Activated T-helper 17 cell treated with anti-CD3 and anti-CD28 coated beads, Interleukin-2, amount 50 U/mL, for 72 hours (primary cell): ENCODE measurements around the gene TEX52. TPM values are rescaled to one million over a fixed set of nuclear protein-coding genes. Genes with fewer than 3 reads are reported as not detected.
"Not testable (repeated sequence)": the region's sequence is repeated elsewhere in the genome, so short reads cannot be mapped to it uniquely, and the experiment has no call there.

ENCODE experiments used
- ATAC-seq: fragments of 150-1000 bp; cut with Tn5 transposase; replicated peaks from 2 replicates; pipeline ENCODE4 v1.10.0; 2021; ENCODE audit warnings: mild to moderate bottlenecking, moderate library complexity
- H3K27ac Mint-ChIP-seq: one replicate; pipeline ENCODE4 v1.8.0; 2022; ENCODE audit warnings: mixed read lengths
- H3K27me3 Mint-ChIP-seq: one replicate; pipeline ENCODE4 v1.8.0; 2022; ENCODE audit warnings: mixed read lengths
- H3K36me3 Mint-ChIP-seq: one replicate; pipeline ENCODE4 v1.8.0; 2022; ENCODE audit warnings: low read depth, mild to moderate bottlenecking, mixed read lengths
- H3K4me1 Mint-ChIP-seq: one replicate; pipeline ENCODE4 v1.8.0; 2022; ENCODE audit warnings: mixed read lengths
- H3K4me3 Mint-ChIP-seq: one replicate; pipeline ENCODE4 v1.8.0; 2022; ENCODE audit warnings: mild to moderate bottlenecking, mixed read lengths
- H3K9me3 Mint-ChIP-seq: one replicate; pipeline ENCODE4 v1.8.0; 2022; ENCODE audit warnings: mixed read lengths
- total RNA-seq, 2 donors: library from RNA; stranded (reverse); gene quantifications; one replicate each; pipeline ENCODE4 v1.2.3, GENCODE V29; 2022

The TEX52 gene
- total RNA-seq, 2 donors from 2014 or later: 0.35 TPM; not detected in 1

DNA sequence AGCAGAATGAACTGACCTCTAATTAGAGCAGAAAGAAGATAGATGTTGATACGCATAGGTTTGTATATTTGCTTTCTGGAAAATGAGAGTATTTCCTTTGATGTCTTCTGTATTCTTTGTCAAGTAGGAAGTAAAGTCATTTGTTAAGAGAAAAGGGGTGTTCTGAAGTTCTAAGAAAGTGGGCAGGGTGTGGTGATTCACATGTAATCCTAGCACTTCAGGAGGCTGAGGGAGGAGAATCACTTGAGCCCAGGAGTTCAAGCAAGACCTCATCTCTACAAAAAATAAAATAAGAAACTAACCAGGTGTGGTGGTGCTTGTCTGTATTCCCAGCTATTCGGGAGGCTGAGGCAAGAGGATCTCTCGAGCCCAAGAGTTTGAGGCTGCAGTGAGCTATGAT, 23.0 kb upstream of the TEX52 start:
- Mint-ChIP-seq H3K36me3 (peaks cover 62% of the 10 kb centered on the region), H3K27me3 (no peaks in the 10 kb centered on the region), H3K4me1 (peaks cover 29% of the 10 kb centered on the region), H3K27ac (peak overlapping the region; percentile 90), H3K4me3 (peak overlapping the region; percentile 91), H3K9me3 (no peaks in the 10 kb centered on the region)
- ATAC-seq: peak; percentile 39

DNA sequence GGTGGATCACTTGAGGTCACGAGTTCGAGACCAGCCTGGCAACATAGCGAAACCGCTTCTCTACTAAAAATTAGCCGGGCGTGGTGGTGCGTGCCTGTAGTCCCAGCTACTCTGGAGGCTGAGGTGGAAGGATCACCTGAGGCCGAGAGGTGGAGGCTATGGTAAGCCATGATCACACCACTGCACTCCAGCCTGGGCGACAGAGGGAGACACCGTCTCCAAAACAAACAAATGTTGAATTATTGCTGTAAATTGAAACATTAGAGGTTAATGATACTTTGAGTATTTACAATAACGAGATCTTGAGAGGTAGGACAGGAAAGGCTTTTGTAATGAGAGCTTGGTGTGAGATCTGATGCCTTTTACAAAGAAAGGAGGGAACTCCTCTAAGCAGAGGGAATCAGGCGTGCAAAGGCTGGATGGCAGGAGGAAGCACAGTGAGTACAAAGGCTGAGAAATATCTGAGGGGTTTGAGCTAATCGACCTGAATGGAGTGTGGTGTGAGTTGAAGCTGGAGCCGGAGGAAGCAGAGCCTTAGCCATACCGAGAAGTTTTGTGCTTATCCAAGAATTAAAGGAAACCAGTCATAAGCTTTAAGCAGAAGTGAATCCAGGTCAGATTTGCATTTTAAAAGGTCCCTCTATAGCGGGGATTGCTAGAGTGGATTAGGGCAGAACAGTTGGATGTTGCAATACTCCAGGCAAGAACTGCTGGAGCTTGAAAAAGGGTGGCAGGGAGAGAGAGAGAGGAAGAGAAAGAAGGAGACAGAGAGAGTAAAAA, 21.3 kb upstream of the TEX52 start:
- peak overlapping the region; percentile 91 for H3K4me3 Mint-ChIP-seq
- H3K27me3 Mint-ChIP-seq: no peaks in the 10 kb centered on the region
- peaks cover 26% of the 10 kb centered on the region for H3K4me1 Mint-ChIP-seq
- peak; percentile 17 for ATAC-seq
- H3K9me3 Mint-ChIP-seq: no peaks in the 10 kb centered on the region
- peaks cover 62% of the 10 kb centered on the region for H3K36me3 Mint-ChIP-seq
- H3K27ac Mint-ChIP-seq: peak overlapping the region; percentile 90

DNA sequence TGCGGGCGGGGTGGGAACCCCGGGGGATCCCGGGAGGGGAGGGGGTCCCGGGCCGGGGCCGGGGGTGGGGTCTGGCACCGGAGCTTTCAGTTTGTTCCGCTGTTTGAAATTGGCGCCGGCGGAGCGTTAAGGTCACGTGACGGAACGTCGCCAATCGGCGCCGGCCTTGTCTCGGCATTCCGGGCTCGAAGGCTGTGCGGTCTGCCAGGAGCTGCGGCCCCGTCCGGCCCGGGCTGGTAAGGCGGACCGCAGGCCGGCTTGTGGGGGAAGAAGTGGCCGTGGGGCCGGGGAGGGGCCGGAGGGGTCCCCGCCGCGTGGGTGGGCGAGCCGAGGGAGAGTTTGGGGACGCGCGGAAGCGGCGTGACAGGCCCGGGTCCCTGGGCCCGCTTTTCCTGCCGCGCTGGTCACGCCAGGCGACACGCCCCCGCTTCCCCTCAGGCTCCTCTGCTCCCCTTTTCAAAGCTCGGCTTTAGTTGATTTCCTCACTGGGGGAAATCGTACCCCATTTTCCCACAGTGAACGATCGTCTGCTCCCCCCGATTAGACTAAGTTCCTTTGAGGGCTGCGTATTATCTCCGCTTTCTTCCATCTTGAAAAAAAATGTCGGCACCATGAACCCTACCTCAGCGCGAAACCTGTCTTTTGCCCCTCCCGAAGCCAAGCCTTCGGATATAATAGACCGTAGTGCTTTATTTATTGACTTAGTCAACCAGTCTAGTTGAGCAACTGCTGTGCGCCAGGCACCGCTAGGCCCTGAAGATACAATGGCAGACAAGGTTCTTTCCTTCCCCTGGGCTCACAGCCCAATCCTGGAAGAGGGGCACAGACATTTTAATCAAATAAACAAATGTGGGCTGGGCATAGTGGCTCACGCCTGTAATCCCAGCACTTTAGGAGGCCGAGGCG, 20.5 kb upstream of the TEX52 start, which contains the start of the genes FOXM1 and RHNO1:
FOXM1 (minus strand) TSS at position 128 of the 906 bp plus-strand sequence. CDS start 2,696 bp downstream, outside the sequence.
RHNO1 (plus strand) TSS at position 177 of the 906 bp plus-strand sequence. CDS start 8,144 bp downstream, outside the sequence.
- Mint-ChIP-seq H3K27ac (peak within 1 kb of the TSS; percentile 90), H3K4me3 (peak within 1 kb of the TSS; percentile 91), H3K36me3 (peaks cover 64% of the 10 kb centered on the region), H3K4me1 (peaks cover 26% of the 10 kb centered on the region), H3K9me3 (no peaks in the 10 kb centered on the region), H3K27me3 (no peaks in the 10 kb centered on the region)
- peak; percentile 79 for ATAC-seq

DNA sequence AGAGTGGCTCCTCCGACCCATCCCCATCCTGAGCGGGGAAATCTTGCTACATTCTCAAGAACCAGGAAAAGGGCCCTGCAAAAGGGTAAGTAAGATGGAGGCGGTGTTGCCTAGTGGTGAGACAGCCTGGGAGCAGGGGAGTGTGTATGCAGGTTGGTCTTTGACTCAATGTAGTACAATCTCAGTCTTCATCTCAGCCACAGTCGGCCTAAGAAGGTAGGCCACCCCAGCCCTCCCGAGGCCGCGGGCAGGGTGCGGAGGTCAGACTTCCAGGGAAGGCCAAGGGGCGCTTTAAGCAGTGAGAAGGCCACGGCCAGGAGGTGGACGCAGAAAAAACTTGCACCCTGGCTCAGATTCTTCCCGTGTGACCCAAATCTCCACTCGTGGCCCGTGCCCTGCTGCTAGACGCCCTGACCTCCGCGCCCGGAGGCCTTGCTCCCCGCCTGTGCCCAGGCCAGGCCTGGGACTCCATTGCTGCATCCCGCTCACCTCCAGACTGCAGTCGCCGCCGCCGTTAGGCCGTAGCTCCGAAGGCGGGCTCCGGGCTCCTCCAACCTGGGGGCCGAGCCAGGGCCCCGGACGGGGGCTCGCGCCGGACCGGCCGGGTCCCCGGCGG, 19.7 kb upstream of the TEX52 start:
- peak overlapping the region; percentile 91 for H3K4me3 Mint-ChIP-seq
- no peaks in the 10 kb centered on the region for H3K27me3 Mint-ChIP-seq
- peaks cover 20% of the 10 kb centered on the region for H3K4me1 Mint-ChIP-seq
- peaks cover 66% of the 10 kb centered on the region for H3K36me3 Mint-ChIP-seq
- peak; percentile 61 for ATAC-seq
- no peaks in the 10 kb centered on the region for H3K9me3 Mint-ChIP-seq
- peak overlapping the region; percentile 80 for H3K27ac Mint-ChIP-seq

DNA sequence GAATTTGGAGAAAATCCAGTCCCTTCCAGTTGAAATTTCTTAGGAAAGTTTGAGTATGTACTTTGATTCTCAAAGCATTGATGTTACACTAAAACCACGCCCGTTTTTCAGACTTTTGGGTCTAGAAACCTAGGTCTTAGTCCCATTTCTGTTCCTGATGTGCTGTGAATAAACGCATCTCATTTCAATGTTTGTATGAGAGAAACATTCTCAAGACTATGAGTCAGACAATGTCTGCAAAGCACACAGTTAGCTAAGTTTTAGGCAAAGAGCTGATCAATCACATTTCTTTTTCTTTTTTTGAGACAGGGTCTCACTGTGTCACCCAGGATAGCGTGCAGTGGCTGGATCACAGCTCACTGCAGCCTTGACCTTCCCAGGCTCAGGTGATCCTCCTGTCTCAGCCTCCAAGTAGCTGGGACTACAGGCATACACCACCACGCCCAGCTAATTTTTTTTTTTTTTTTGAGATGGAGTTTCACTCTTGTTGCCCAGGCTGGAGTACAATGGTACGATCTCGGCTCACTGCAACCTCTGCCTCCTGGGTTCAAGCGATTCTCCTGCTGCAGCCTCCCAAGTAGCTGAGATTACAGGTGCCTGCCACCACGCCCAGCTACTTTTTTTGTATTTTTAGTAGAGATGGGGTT, 12.3 kb upstream of the TEX52 start:
- not testable (repeated sequence) for H3K27me3 Mint-ChIP-seq, ATAC-seq, H3K4me1 Mint-ChIP-seq, H3K9me3 Mint-ChIP-seq
- Mint-ChIP-seq H3K27ac (peak overlapping the region; percentile 88), H3K4me3 (peak overlapping the region; percentile 63), H3K36me3 (peaks cover 83% of the 10 kb centered on the region)

DNA sequence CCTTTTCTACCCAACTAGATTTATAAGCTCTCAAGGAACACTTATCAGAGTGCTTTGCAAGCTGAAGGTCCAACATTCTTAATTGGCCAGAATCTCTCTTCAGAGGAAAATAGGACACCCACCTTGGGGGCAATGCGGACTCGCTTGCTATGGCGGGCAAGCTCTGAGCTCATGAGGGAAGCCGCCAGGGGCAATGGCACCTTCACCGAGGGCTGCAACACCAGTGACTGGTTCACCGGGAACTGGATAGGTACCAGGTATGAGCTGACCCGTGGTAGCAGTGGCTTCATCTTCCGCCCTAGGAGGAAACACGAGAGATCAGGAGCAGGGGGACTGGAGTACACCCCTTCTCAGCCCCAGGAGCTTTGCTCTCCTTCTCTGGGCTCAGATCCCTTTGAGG, 7.4 kb upstream of the TEX52 start:
- H3K9me3 Mint-ChIP-seq: no peaks in the 10 kb centered on the region
- H3K36me3 Mint-ChIP-seq: peaks cover 93% of the 10 kb centered on the region
- no peak overlapping the region for H3K4me3 Mint-ChIP-seq
- no peak for ATAC-seq
- H3K27me3 Mint-ChIP-seq: no peaks in the 10 kb centered on the region
- H3K27ac Mint-ChIP-seq: peak overlapping the region; percentile 42
- peaks cover 5% of the 10 kb centered on the region for H3K4me1 Mint-ChIP-seq

DNA sequence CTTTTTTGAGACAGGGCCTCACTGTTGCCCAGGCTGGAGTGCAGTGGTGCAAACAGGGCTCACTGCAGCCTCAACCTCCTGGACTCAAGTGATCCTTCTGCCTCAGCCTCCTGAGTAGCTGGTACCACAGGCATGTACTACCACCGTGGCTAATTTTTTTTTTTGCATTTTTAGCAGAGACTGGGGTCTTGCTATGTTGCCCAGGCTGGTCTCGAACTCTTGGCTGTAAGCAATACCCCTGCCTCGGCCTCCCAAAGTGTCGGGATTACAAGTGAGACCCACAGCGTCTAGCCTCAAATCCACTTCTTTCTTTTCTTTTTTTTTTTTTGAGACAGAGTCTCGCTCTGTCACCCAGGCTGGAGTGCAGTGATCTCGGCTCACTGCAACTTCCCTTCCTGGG, 6.6 kb upstream of the TEX52 start:
- not testable (repeated sequence) for H3K27me3 Mint-ChIP-seq, H3K4me1 Mint-ChIP-seq, H3K9me3 Mint-ChIP-seq, H3K27ac Mint-ChIP-seq, ATAC-seq, H3K4me3 Mint-ChIP-seq
- H3K36me3 Mint-ChIP-seq: peaks cover 92% of the 10 kb centered on the region

DNA sequence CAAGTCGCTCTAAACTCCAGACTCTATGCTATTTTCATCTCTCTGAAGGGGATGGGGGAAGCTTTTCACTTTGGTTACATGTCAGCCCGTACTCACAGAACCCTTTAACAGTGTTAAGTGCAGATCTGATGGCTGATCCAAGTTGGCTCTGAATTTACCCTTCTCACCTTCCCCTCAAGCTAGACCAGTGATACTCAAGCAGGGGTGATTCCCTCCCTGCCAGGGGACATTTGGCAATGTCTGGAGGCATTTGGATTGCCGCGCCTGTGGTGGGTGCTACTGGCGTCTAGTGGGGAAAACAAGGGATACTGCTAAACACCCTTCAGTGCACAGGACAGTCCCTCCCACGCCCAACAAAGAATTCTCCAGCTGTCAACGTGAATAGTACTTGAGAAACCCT, 6.0 kb upstream of the TEX52 start:
- Mint-ChIP-seq H3K27ac (no peak overlapping the region), H3K27me3 (no peaks in the 10 kb centered on the region), H3K36me3 (peaks cover 92% of the 10 kb centered on the region), H3K4me1 (no peaks in the 10 kb centered on the region), H3K4me3 (no peak overlapping the region), H3K9me3 (no peaks in the 10 kb centered on the region)
- no peak for ATAC-seq

DNA sequence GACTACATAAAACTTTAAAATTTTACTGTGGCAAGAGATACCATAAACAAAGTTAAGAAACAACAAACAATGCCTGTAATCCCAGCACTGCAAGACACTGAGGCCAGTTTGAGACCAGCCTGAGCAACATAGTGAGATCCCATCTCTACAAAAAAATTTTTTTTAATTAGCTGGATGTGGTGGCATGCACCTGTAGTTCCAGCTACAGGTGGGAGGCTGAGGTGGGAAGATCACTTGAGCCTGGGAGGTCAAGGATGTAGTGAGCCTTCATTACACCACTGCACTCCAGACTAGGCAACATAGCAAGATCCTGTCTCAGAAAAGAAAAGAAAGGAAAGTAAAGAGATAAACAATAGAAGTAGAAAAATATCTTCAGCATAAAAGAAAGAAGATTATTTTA, 3.3 kb upstream of the TEX52 start:
- no peaks in the 10 kb centered on the region for H3K4me1 Mint-ChIP-seq
- H3K9me3 Mint-ChIP-seq: no peaks in the 10 kb centered on the region
- H3K27ac Mint-ChIP-seq: peak overlapping the region; percentile 61
- ATAC-seq: no peak
- H3K4me3 Mint-ChIP-seq: no peak overlapping the region
- no peaks in the 10 kb centered on the region for H3K27me3 Mint-ChIP-seq
- peaks cover 71% of the 10 kb centered on the region for H3K36me3 Mint-ChIP-seq

DNA sequence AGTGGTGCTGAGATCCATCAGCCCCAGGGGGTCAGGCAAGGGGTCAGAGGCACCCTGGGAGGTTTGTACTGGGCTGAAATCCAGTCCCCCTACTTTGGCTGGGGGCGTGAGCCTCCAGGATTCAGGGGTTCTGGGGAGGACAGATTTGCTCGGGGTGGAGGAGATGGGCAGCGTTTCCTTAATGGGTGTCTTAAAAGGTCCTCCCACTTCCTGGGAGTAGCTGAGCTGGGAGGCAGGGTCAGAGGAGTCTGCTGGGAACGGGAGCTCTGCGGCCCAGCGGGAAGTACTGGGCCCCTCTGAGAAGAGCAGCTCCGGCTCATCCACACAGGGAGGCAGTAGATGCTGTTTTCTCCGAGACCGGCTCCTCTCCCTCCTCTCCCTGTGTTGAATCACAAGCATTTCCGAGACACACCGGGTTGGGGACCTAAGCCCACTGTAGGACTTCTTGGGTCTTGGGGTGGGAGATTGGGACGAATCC, 2.1 kb upstream of the TEX52 start:
- Mint-ChIP-seq H3K4me3 (no peak overlapping the region), H3K9me3 (no peaks in the 10 kb centered on the region), H3K27ac (peak overlapping the region; percentile 62), H3K27me3 (no peaks in the 10 kb centered on the region), H3K36me3 (peaks cover 59% of the 10 kb centered on the region), H3K4me1 (no peaks in the 10 kb centered on the region)
- ATAC-seq: no peak

DNA sequence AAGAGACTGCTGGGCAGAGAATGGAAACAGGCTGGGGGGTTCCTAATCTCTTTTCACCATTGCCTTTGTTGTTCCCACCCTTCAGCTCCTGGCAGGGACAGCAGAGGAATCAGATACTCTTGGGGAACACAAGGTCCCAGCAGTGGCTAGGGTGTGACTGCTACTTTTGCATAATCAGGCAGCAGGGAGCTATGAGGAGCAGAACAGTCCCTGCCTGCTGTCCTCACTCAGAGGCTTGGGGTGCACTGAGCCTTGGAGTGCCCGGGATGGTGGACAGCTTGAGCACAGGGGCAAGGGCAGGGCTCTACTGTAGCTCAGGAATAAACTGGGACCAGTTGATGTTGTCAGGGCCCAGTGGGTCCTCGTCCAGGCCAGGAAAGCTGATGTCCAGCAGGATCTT, 1.5 kb upstream of the TEX52 start:
- Mint-ChIP-seq H3K9me3 (no peaks in the 10 kb centered on the region), H3K27ac (peak overlapping the region; percentile 62), H3K4me1 (peaks cover 4% of the 10 kb centered on the region), H3K36me3 (peaks cover 53% of the 10 kb centered on the region), H3K4me3 (no peak overlapping the region), H3K27me3 (no peaks in the 10 kb centered on the region)
- no peak for ATAC-seq

DNA sequence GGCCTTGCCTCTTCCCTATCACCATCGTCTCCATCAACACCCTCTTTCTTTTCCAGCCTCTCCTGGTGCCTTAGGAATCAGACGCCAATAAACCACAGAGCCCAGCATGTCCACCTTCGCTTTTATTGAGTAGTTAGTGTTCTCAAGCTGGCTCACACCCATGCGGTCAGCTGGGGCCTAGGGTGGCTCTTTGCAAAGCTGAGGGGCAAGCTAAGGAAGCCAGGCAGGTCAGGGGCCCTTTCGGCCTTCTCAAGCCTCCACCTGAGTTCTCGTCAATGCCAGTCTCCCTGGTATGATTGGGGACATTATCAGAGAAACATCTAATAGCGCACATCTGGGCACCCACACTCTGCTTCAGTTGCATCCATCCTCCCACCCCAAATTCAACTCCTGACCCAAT, 737 bp upstream of the TEX52 start:
- ATAC-seq: no peak
- no peak overlapping the region for H3K27ac Mint-ChIP-seq
- H3K27me3 Mint-ChIP-seq: no peaks in the 10 kb centered on the region

DNA sequence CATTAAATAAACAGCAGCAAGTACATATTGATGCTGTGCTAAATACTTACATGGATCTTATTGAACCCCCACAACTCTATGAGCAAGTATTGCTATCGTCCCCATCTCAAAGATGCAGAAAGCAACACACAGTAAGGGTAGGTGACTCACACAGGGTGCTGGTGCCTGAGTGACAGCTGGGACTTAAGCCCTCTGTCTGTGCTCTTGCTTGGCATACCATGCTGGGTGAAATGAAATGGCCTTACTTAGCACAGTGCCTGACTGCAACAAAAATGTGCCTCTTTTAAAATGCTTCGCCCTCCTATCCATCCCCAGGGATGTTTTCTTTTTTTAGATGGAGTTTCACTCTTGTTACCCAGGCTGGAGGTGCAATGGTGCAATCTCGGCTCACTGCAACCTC, 788 bp downstream of the TEX52 start:
- H3K9me3 Mint-ChIP-seq: no peaks in the 10 kb centered on the region
- no peak for ATAC-seq
- H3K4me3 Mint-ChIP-seq: no peak overlapping the region
- peaks cover 4% of the 10 kb centered on the region for H3K4me1 Mint-ChIP-seq
- peak overlapping the region; percentile 49 for H3K27ac Mint-ChIP-seq
- peaks cover 34% of the 10 kb centered on the region for H3K36me3 Mint-ChIP-seq
- H3K27me3 Mint-ChIP-seq: no peaks in the 10 kb centered on the region

More for the DNA sequence above, 737 bp upstream of the TEX52 start:
- Mint-ChIP-seq H3K36me3 (peaks cover 47% of the 10 kb centered on the region), H3K9me3 (no peaks in the 10 kb centered on the region), H3K4me1 (peaks cover 4% of the 10 kb centered on the region), H3K4me3 (no peak overlapping the region)

DNA sequence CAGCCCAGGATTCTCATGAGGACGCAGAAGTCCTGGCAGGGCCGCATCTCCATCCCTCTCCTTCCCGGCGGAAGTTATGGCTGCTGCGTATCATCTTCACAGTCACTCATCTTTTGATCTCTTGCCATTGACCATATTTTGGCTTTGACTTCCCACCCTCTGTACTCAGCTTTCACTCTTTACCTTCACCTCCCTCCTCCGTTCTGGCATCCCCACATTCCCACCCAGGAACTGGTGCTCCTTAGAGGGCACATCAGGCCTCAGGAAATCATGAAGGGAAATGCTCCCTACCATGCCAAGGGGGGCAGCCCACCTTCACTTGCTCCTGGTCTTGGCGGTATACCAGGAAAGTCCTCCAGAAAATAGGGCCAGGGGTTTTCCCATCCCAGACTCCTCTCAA, 1.3 kb downstream of the TEX52 start:
- no peak overlapping the region for H3K4me3 Mint-ChIP-seq
- no peaks in the 10 kb centered on the region for H3K27me3 Mint-ChIP-seq
- H3K9me3 Mint-ChIP-seq: no peaks in the 10 kb centered on the region
- ATAC-seq: no peak
- H3K27ac Mint-ChIP-seq: peak overlapping the region; percentile 49
- H3K4me1 Mint-ChIP-seq: peaks cover 4% of the 10 kb centered on the region
- peaks cover 30% of the 10 kb centered on the region for H3K36me3 Mint-ChIP-seq
